22Rv1 (cell line): ENCODE measurements around the gene PSD2.

ENCODE experiments used
- ZFX ChIP-seq: fragments of 450-650 bp; IDR thresholded peaks from 2 replicates; pipeline ENCODE4 v1.6.1; 2017; ENCODE audit warnings: antibody characterized with exemption, borderline replicate concordance
- TF ChIP-seq, protein P1 (sequence below): fragments of 450-650 bp; IDR thresholded peaks from 2 replicates; pipeline ENCODE4 v1.5.1; 2017; ENCODE audit warnings: mild to moderate bottlenecking

DNA sequence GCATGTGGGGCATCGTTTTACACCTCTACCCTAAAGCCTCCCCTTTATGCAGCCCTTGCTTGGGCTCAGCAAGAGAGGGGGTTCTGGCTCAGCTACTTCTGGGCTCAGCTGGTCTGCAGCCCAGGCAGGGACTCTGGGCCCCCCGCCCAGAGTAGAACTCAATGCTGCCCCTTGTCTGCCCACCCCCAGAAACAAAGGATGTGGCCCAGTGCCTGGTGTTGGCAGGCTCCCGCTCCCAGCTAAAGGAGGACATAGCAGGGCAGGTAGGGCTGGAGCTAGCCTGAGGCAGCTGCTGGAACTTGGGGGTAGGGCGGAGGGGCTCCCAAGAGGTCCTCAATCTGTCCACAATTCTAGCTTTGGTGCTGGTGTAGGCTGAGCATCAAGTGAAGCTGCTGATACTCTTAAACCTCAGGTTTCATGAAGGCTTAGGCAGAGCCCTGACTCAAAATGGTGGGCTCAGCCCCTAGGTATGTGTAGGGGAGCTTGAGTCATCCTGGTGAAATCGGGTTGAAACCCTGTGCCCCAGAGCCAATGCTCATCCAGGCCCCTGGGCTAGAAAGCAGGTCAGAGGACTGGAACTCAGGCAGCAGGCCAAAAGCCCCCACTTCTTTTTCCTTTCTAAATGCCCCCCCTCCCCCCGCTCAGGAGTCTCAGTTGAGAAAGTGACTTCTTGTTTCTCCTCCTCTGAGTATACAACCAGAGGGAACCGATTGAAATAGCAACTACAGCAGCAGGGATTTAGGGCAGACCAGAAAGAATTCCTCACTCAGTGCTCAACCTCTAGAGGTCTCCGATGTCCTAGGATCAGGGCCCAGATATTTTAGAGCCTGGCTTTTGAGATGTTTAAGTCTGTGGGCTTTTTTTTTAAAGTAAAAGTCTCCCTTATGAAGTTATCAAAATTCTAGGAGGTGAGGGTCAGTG is 11.4 kb downstream of the PSD2 start:
- TF ChIP-seq, protein P1, sequence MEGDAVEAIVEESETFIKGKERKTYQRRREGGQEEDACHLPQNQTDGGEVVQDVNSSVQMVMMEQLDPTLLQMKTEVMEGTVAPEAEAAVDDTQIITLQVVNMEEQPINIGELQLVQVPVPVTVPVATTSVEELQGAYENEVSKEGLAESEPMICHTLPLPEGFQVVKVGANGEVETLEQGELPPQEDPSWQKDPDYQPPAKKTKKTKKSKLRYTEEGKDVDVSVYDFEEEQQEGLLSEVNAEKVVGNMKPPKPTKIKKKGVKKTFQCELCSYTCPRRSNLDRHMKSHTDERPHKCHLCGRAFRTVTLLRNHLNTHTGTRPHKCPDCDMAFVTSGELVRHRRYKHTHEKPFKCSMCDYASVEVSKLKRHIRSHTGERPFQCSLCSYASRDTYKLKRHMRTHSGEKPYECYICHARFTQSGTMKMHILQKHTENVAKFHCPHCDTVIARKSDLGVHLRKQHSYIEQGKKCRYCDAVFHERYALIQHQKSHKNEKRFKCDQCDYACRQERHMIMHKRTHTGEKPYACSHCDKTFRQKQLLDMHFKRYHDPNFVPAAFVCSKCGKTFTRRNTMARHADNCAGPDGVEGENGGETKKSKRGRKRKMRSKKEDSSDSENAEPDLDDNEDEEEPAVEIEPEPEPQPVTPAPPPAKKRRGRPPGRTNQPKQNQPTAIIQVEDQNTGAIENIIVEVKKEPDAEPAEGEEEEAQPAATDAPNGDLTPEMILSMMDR, result no peak
- no peak for TF ChIP-seq ZFX
